HEK293 (cell line): Measurements from ENCODE around the gene ADPGK.

ENCODE experiments used
- CTCF ChIA-PET: fragments of 350-600 bp; formaldehyde crosslinking; extraction: SDS; loops from one replicate; lab custom pipeline; 2021; ENCODE audit warnings: antibody characterized with exemption; lab: Yijun Ruan, JAX
- POLR2A ChIA-PET: fragments of 300-600 bp; formaldehyde crosslinking; extraction: SDS; loops from one replicate; lab custom pipeline; 2020; ENCODE audit warnings: antibody characterized with exemption, inconsistent platforms; lab: Yijun Ruan, JAX
- H3K27ac ChIP-seq: fragments of 200-500 bp; sonication (Bioruptor generic); 2 replicates; pipeline ENCODE4 v1.5.1; 2014; ENCODE audit warnings: low read depth, low read length, control low read depth, inconsistent platforms; ENCODE audit errors: extremely low read depth
- H3K36me3 ChIP-seq, 2 experiments: fragments of 200-500 bp in 1 of 2; sonication (Bioruptor generic) in 1 of 2; 1 replicate in 1 of 2; 2 replicates in 1 of 2; pipeline ENCODE4 v1.5.1; 2014 to 2017; ENCODE audit warnings: inconsistent platforms in 2 of 2, low read length in 2 of 2; ENCODE audit not compliant: control insufficient read depth in 2 of 2, insufficient read depth in 1 of 2
- H3K4me1 ChIP-seq: fragments of 200-500 bp; sonication (Bioruptor generic); 2 replicates; pipeline ENCODE4 v1.5.1; 2014; ENCODE audit warnings: mild to moderate bottlenecking, low read length, inconsistent platforms; ENCODE audit not compliant: control insufficient read depth, insufficient read depth
- H3K4me3 ChIP-seq: 2 replicates; pipeline ENCODE4 v1.5.1; 2011; ENCODE audit warnings: low read depth, mild to moderate bottlenecking, control low read depth, low read length, moderate library complexity
- H3K9me3 ChIP-seq: fragments of 200-500 bp; sonication (Bioruptor generic); 2 replicates; pipeline ENCODE4 v1.5.1; 2014; ENCODE audit warnings: low read depth, low read length, inconsistent platforms; ENCODE audit not compliant: control insufficient read depth, insufficient read depth
- GLIS1 ChIP-seq: fragments of 450-650 bp; formaldehyde crosslinking; IDR thresholded peaks from 2 replicates; pipeline ENCODE4 v1.5.1; 2016; ENCODE audit warnings: missing biosample characterization, missing genetic modification characterization
- GLIS2 ChIP-seq: fragments of 450-650 bp; formaldehyde crosslinking; IDR thresholded peaks from 2 replicates; pipeline ENCODE4 v1.5.1; 2016; ENCODE audit warnings: missing biosample characterization, missing genetic modification characterization
- IKZF3 ChIP-seq: fragments of 450-650 bp; IDR thresholded peaks from 2 replicates; pipeline ENCODE4 v1.5.0; 2018; ENCODE audit warnings: missing biosample characterization, mild to moderate bottlenecking, missing genetic modification characterization, moderate library complexity
- KLF16 ChIP-seq: fragments of 450-650 bp; formaldehyde crosslinking; IDR thresholded peaks from 2 replicates; pipeline ENCODE4 v1.5.1; 2017; ENCODE audit warnings: missing biosample characterization, missing genetic modification characterization
- KLF9 ChIP-seq: fragments of 450-650 bp; formaldehyde crosslinking; IDR thresholded peaks from 2 replicates; pipeline ENCODE4 v1.5.1; 2016; ENCODE audit warnings: missing biosample characterization, missing genetic modification characterization, low read depth
- MZF1 ChIP-seq: fragments of 450-650 bp; formaldehyde crosslinking; IDR thresholded peaks from 2 replicates; pipeline ENCODE4 v1.5.1; 2017; ENCODE audit warnings: missing biosample characterization, missing genetic modification characterization, borderline replicate concordance
- SCRT2 ChIP-seq: fragments of 450-650 bp; formaldehyde crosslinking; IDR thresholded peaks from 2 replicates; pipeline ENCODE4 v1.5.1; 2016; ENCODE audit warnings: missing biosample characterization, missing genetic modification characterization
- ZIC2 ChIP-seq: fragments of 450-650 bp; formaldehyde crosslinking; IDR thresholded peaks from 2 replicates; pipeline ENCODE4 v1.5.1; 2016; ENCODE audit warnings: missing biosample characterization, missing genetic modification characterization
- ZNF155 ChIP-seq: fragments of 450-650 bp; formaldehyde crosslinking; IDR thresholded peaks from 2 replicates; pipeline ENCODE4 v1.5.1; 2016; ENCODE audit warnings: missing biosample characterization, missing genetic modification characterization
- ZNF2 ChIP-seq: fragments of 450-650 bp; formaldehyde crosslinking; IDR thresholded peaks from 2 replicates; pipeline ENCODE4 v1.5.1; 2016; ENCODE audit warnings: missing biosample characterization, missing genetic modification characterization
- ZNF248 ChIP-seq: fragments of 450-650 bp; formaldehyde crosslinking; IDR thresholded peaks from 2 replicates; pipeline ENCODE4 v1.5.1; 2017; ENCODE audit warnings: missing biosample characterization, missing genetic modification characterization
- ZNF324 ChIP-seq: fragments of 450-650 bp; formaldehyde crosslinking; IDR thresholded peaks from 2 replicates; pipeline ENCODE4 v1.5.1; 2016; ENCODE audit warnings: missing biosample characterization, missing genetic modification characterization
- ZNF473 ChIP-seq: fragments of 450-650 bp; formaldehyde crosslinking; IDR thresholded peaks from 2 replicates; pipeline ENCODE4 v1.5.1; 2017; ENCODE audit warnings: missing biosample characterization, missing genetic modification characterization
- ZNF514 ChIP-seq: fragments of 450-650 bp; formaldehyde crosslinking; IDR thresholded peaks from 2 replicates; pipeline ENCODE4 v1.5.1; 2016; ENCODE audit warnings: missing biosample characterization, missing genetic modification characterization
- ZNF530 ChIP-seq: fragments of 450-650 bp; formaldehyde crosslinking; IDR thresholded peaks from 2 replicates; pipeline ENCODE4 v1.5.1; 2016; ENCODE audit warnings: low read depth, missing biosample characterization, missing genetic modification characterization
- ZNF664 ChIP-seq: fragments of 450-650 bp; formaldehyde crosslinking; IDR thresholded peaks from 2 replicates; pipeline ENCODE4 v1.5.1; 2016; ENCODE audit warnings: missing biosample characterization, missing genetic modification characterization
- TF ChIP-seq, protein P1 (sequence below): fragments of 450-650 bp; formaldehyde crosslinking; IDR thresholded peaks from 2 replicates; pipeline ENCODE4 v1.5.1; 2016; ENCODE audit warnings: missing biosample characterization, missing genetic modification characterization, borderline replicate concordance
- TF ChIP-seq, protein P2 (sequence below): fragments of 450-650 bp; formaldehyde crosslinking; conservative IDR thresholded peaks from 2 replicates; pipeline ENCODE4 v1.5.1; 2016; ENCODE audit warnings: low read depth, missing biosample characterization, missing genetic modification characterization
- TF ChIP-seq, protein P3 (sequence below): fragments of 450-650 bp; formaldehyde crosslinking; IDR thresholded peaks from 2 replicates; pipeline ENCODE4 v1.5.1; 2016; ENCODE audit warnings: missing biosample characterization, missing genetic modification characterization
- TF ChIP-seq, protein P4 (sequence below): fragments of 450-650 bp; formaldehyde crosslinking; IDR thresholded peaks from 2 replicates; pipeline ENCODE4 v1.5.1; 2016; ENCODE audit warnings: missing biosample characterization, missing genetic modification characterization, low read depth
- TF ChIP-seq, protein P5 (sequence below): fragments of 450-650 bp; formaldehyde crosslinking; IDR thresholded peaks from 2 replicates; pipeline ENCODE4 v1.5.1; 2016; ENCODE audit warnings: missing biosample characterization, missing genetic modification characterization

Gene ADPGK

DNA sequence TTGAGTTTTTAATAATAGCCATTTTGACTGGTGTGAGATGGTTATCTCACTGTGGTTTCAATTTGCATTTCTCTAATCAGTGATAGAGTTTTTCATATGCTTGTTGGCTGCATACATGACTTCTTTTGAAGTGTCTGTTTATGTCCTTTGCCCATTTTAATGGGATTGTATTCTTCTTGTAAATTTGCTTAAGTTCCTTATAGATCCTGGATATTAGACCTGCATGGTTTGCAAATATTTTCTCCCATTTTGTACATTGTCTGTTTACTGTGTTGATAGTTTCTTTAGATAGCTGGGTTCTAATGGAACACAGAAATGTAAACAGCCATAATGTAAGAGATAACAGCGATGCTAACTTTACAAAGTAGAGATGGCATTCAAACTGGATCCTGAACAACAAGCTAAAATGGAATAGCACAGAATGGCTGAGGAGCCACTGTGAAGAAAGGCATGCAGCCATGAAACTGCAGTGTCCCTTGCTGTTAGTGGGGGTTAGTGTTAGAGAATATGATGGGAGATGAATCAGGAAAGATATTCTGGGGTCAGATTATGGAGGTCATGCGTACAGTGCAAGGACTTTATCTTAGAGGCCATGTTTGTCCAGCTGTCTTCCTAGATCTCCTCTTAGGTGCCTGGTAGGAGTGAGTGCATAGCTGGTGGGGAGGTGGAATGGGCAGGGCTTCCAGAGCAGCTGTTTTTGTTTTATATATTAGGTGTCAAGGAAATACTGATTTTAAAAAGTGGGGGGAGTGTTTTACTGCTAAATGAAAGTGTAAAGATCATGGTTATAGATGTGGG, 49.4 kb downstream of the ADPGK start (continued):
- TF ChIP-seq, protein P1, sequence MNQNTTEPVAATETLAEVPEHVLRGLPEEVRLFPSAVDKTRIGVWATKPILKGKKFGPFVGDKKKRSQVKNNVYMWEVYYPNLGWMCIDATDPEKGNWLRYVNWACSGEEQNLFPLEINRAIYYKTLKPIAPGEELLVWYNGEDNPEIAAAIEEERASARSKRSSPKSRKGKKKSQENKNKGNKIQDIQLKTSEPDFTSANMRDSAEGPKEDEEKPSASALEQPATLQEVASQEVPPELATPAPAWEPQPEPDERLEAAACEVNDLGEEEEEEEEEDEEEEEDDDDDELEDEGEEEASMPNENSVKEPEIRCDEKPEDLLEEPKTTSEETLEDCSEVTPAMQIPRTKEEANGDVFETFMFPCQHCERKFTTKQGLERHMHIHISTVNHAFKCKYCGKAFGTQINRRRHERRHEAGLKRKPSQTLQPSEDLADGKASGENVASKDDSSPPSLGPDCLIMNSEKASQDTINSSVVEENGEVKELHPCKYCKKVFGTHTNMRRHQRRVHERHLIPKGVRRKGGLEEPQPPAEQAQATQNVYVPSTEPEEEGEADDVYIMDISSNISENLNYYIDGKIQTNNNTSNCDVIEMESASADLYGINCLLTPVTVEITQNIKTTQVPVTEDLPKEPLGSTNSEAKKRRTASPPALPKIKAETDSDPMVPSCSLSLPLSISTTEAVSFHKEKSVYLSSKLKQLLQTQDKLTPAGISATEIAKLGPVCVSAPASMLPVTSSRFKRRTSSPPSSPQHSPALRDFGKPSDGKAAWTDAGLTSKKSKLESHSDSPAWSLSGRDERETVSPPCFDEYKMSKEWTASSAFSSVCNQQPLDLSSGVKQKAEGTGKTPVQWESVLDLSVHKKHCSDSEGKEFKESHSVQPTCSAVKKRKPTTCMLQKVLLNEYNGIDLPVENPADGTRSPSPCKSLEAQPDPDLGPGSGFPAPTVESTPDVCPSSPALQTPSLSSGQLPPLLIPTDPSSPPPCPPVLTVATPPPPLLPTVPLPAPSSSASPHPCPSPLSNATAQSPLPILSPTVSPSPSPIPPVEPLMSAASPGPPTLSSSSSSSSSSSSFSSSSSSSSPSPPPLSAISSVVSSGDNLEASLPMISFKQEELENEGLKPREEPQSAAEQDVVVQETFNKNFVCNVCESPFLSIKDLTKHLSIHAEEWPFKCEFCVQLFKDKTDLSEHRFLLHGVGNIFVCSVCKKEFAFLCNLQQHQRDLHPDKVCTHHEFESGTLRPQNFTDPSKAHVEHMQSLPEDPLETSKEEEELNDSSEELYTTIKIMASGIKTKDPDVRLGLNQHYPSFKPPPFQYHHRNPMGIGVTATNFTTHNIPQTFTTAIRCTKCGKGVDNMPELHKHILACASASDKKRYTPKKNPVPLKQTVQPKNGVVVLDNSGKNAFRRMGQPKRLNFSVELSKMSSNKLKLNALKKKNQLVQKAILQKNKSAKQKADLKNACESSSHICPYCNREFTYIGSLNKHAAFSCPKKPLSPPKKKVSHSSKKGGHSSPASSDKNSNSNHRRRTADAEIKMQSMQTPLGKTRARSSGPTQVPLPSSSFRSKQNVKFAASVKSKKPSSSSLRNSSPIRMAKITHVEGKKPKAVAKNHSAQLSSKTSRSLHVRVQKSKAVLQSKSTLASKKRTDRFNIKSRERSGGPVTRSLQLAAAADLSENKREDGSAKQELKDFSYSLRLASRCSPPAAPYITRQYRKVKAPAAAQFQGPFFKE (tag by site-specific recombination), result no peak
- TF ChIP-seq SCRT2 (tag by site-specific recombination), result no peak
- TF ChIP-seq, protein P2, sequence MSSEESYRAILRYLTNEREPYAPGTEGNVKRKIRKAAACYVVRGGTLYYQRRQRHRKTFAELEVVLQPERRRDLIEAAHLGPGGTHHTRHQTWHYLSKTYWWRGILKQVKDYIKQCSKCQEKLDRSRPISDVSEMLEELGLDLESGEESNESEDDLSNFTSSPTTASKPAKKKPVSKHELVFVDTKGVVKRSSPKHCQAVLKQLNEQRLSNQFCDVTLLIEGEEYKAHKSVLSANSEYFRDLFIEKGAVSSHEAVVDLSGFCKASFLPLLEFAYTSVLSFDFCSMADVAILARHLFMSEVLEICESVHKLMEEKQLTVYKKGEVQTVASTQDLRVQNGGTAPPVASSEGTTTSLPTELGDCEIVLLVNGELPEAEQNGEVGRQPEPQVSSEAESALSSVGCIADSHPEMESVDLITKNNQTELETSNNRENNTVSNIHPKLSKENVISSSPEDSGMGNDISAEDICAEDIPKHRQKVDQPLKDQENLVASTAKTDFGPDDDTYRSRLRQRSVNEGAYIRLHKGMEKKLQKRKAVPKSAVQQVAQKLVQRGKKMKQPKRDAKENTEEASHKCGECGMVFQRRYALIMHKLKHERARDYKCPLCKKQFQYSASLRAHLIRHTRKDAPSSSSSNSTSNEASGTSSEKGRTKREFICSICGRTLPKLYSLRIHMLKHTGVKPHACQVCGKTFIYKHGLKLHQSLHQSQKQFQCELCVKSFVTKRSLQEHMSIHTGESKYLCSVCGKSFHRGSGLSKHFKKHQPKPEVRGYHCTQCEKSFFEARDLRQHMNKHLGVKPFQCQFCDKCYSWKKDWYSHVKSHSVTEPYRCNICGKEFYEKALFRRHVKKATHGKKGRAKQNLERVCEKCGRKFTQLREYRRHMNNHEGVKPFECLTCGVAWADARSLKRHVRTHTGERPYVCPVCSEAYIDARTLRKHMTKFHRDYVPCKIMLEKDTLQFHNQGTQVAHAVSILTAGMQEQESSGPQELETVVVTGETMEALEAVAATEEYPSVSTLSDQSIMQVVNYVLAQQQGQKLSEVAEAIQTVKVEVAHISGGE, result no peak
- no peak for TF ChIP-seq ZNF248 (tag by site-specific recombination)
- TF ChIP-seq IKZF3 (tag by site-specific recombination), result no peak
- TF ChIP-seq ZNF514, result no peak
- no peak for TF ChIP-seq ZNF2 (tag by site-specific recombination)
- TF ChIP-seq MZF1 (tag by site-specific recombination), result no peak

DNA sequence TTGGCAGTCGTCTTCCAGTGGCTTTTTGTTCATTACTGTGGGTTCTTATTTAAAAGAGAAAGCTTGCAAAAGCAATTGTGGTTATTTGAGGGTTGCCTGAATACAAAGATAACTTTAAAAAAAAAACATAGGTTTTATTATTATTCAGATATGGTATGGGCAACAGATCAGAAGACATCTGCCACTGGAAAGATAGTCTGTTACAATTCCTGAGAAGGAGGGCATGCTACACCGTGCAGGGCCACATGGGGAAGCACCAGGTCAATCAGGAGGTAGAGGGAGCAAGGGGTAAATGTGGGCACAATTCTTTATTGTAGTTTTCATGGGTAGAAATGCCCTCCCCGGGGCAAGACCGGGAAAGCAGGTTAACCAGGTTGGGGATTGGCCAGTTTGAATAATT, 51.0 kb downstream of the ADPGK start:
- Histone ChIP-seq H3K36me3 (peaks cover 22 to 59% of the 10 kb centered on the region in 2 experiments), H3K27ac (no peak overlapping the region), H3K4me1 (no peaks in the 10 kb centered on the region), H3K9me3 (no peaks in the 10 kb centered on the region), H3K4me3 (no peak overlapping the region)
- ChIA-PET CTCF (interaction anchor here (1.3 to 8.1 kb wide), 2 partner anchors 10 to 13 kb away, joined by 7 to 73 read pairs; no protein-coding TSS in a partner anchor), POLR2A (no interaction called here)
- TF ChIP-seq ZNF2 (tag by site-specific recombination), result no peak
- no peak for TF ChIP-seq ZIC2 (tag by site-specific recombination)
- TF ChIP-seq, protein P3, sequence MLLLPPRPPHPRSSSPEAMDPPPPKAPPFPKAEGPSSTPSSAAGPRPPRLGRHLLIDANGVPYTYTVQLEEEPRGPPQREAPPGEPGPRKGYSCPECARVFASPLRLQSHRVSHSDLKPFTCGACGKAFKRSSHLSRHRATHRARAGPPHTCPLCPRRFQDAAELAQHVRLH (tag by site-specific recombination), result no peak
- TF ChIP-seq KLF16, result no peak
- TF ChIP-seq ZNF155 (tag by site-specific recombination), result no peak
- no peak for TF ChIP-seq KLF9 (tag by site-specific recombination)
- no peak for TF ChIP-seq ZNF324
- no peak for TF ChIP-seq GLIS2 (tag by site-specific recombination)
- no peak for TF ChIP-seq ZNF664
- TF ChIP-seq, protein P4, sequence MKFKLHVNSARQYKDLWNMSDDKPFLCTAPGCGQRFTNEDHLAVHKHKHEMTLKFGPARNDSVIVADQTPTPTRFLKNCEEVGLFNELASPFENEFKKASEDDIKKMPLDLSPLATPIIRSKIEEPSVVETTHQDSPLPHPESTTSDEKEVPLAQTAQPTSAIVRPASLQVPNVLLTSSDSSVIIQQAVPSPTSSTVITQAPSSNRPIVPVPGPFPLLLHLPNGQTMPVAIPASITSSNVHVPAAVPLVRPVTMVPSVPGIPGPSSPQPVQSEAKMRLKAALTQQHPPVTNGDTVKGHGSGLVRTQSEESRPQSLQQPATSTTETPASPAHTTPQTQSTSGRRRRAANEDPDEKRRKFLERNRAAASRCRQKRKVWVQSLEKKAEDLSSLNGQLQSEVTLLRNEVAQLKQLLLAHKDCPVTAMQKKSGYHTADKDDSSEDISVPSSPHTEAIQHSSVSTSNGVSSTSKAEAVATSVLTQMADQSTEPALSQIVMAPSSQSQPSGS (tag by site-specific recombination), result no peak
- no peak for TF ChIP-seq IKZF3 (tag by site-specific recombination)
- no peak for TF ChIP-seq GLIS1 (tag by site-specific recombination)
- no peak for TF ChIP-seq ZNF530 (tag by site-specific recombination)
- TF ChIP-seq, protein P5, sequence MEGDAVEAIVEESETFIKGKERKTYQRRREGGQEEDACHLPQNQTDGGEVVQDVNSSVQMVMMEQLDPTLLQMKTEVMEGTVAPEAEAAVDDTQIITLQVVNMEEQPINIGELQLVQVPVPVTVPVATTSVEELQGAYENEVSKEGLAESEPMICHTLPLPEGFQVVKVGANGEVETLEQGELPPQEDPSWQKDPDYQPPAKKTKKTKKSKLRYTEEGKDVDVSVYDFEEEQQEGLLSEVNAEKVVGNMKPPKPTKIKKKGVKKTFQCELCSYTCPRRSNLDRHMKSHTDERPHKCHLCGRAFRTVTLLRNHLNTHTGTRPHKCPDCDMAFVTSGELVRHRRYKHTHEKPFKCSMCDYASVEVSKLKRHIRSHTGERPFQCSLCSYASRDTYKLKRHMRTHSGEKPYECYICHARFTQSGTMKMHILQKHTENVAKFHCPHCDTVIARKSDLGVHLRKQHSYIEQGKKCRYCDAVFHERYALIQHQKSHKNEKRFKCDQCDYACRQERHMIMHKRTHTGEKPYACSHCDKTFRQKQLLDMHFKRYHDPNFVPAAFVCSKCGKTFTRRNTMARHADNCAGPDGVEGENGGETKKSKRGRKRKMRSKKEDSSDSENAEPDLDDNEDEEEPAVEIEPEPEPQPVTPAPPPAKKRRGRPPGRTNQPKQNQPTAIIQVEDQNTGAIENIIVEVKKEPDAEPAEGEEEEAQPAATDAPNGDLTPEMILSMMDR (tag by site-specific recombination), result no peak
- no peak for TF ChIP-seq ZNF473 (tag by site-specific recombination)
